EH (cell line): ENCODE data around the gene SNCB.
"Not testable (repeated sequence)": the region's sequence is repeated elsewhere in the genome, so short reads cannot be mapped to it uniquely, and the experiment has no call there.

Experiments
- DNase-seq: peaks from one replicate; pipeline ENCODE4 v3.0.0-alpha.2; 2015; ENCODE audit warnings: low read depth

The SNCB gene

DNA sequence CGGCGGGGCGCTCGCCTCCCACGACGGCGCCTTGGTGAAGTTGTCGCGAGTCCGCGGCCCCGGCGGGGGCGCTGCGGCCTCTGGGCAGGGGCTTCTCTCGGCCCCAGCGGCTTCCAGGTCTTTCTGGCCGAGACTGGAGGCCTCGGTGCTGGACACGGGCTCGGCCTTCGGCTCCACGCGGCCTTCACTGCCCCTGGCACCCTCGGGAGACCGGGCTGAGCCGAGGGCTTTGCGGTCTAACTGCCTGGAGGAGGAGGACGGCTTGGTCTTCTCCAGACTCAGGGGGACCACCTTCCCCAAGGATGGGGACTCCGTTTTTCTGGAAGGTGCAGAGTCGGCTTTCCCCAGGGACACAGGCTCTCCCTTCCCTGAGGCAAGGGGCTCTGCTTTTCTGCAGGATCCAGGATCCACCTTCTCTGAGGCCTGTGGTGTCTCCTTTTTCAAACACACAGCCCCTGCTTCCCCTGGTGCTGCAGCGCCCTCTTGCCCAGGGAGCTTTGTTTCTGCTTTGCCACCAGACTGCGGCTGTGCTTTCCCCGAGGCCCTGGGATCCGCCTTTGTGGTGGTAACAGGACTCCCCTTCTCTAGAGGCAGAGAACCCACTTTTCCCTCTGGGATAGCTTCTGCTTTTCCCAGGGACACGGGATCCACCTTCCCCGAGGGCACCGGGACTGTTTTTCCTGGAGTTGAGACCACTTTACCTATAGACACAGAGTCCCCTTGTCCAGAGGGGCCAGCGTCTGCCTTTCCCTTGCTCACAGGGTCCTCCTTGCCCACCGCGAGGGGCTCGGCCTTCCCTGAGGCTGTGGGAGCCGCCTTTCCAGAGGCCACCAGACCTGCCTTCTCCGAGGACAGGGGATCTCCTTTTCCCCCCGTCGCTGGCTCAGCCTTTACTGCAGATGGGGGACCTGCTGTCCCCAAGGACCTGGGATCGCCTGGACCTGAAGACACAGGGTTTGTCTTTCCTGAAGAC, 32.6 kb downstream of the SNCB start:
- no peak for DNase-seq

DNA sequence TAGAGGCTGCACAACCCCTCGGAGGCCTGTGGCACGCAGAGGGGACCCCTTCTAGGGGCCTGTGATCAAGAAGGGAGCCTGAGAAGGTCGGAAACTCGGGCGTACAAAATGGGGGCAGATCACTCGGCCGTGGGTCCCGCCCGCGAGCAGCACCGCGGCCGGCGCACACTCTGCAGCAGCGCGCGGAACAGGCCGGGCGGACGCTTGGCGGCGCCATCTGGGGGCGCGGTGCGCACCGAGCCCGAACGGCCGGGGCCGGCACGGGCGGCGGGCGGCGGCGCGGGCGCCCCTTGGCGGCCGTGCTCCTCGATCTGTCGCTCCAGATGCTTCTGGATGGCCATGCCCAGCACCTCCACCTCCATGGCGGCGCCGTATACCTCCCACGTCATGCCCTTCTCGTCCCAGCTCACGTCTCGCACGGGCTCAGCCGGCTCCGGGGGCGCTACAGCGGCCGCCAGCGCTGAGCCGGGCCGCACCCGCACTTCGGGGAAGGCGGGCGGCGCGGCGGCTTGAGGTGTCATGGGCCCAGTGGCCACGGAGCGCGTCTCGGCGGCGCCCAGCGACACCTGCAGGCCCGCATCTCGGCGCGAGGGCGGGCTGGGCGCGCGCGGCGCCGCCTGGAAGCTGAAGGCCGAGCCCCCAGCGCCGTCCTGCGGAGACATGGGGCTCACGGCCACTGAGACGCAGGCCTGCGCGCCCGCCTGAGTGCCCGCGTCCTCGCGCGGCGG, 33.5 kb downstream of the SNCB start:
- no peak for DNase-seq

DNA sequence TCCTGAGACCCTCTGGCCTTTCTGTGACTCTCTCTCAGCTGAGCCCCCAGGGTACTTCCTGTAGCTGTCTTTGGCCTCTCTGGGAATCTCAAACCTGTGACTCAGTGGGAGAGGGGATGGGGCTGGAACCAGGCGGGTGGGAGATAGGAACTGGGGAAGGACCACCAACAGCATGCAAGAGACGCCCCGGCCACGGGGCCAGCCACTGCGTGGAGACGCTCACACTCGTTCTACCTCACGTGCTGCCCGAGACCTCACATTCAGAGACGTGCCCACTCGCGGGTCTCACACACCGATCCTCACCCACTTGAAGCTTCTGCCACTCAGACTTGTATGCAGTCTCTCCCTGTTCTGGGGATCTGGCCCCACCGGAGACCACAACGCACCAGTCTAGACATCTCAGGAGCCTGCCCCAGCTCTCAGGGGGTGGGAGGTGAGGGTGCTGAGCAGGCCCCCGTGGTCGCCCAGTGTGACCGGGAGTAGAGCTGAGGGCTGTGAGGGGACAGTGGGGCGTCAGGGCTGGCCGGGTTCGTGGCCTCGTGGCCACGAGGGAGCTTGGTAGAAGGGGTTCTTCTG, 34.2 kb downstream of the SNCB start:
- DNase-seq = no peak

DNA sequence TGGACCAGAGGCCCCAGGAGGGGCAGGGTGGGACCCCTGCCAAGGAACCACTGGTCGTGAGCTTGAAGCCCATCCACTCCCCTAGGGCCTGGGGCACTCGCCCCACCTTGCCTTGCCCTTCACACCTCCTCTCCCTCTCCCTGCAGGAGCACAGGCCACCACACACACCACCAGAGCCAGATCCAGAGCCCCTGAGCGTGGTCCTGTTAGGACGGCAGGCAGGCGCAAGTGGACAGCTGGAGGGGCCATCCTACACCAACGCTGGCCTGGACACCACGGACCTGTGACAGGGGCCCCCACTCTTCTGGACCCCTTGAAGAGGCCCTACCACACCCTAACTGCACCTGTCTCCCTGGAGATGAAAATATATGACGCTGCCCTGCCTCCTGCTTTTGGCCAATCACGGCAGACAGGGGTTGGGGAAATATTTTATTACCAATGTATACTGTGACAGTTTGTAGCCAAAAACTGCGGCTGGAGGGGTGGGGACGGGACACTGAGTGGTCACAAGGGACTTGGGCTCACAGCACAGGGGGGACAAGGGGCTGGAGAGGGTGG, 34.9 kb downstream of the SNCB start:
- no peak for DNase-seq

DNA sequence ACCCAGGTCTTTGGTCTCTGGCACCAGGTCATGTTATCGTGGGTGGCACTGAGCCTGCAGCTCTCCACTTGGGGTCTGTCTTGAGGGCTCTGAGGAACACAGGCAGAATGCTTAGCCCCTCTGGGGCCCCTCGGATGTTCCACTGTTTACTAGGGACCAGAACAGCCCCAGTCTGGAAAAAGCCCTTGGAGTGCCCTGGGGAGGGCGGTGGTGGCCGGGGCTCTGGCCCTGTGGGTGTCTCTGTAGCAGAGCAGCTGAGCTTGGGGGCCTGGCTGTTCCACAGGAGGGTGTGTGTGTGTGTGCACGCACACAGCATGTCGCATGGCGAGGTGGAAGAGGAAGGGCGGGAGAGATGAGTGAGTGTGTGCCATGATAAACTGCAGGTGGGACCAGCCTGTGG, 35.8 kb downstream of the SNCB start:
- no peak for DNase-seq

DNA sequence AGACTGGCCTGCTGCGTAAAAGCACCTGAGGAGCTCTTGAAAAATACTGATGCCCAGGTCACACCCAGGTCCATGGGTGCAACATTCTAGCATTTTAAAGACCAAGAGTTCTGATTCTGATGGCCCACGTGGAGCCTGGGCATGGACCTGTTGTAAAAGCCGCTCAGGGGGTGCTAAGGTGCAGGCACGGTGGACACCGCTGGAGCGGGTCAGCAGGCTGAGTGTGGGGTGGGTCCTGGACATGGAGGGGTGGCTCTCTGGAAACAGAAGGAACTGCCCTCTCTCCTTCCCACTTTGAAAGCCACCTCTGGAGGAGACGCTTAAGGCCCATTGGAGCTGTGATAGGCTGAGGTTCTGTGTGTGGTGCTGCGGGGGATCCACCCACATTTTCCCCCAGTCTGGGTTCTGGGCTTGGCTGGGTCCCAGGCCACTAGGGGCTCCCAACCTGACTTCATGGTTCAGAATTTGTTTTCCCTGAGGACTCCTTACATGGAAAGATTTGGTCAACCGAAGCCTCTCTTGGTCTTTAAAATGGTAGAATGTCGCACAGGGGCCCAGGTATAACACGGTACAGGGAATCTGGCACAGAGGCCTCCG, 37.0 kb downstream of the SNCB start:
- no peak for DNase-seq

DNA sequence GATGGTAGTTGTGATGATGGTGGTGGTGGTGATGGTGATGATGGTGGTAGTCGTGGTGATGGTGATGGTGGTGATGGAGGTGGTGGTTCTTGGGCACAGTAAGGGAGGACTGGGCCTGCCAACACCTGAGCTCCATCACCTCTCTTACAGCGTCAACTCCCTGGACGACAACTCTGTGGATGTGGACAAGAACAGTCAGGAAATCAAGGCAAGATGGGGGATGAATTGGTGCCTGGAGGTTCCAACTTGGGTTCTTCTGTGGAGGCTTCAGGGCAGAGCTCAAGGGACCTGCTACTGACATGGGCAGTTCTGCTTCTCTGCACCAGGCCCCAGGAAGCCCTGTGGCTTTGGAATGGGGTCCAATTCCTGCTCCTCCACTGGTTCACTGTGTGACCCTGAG, 37.8 kb downstream of the SNCB start:
- DNase-seq = no peak

DNA sequence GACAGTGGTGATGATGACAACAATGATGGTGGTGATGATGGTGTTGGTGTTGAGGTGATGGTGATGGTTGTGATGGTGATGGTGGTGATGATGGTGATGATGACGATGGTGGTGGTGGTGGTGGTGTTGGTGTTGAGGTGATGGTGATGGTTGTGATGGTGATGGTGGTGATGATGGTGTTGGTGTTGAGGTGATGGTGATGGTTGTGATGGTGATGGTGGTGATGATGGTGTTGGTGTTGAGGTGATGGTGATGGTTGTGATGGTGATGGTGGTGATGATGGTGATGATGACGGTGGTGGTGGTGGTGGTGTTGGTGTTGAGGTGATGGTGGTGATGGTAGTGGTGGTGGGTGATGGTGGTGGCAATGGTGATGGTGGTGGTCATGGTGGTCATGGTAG, 38.7 kb downstream of the SNCB start:
- DNase-seq = not testable (repeated sequence)

DNA sequence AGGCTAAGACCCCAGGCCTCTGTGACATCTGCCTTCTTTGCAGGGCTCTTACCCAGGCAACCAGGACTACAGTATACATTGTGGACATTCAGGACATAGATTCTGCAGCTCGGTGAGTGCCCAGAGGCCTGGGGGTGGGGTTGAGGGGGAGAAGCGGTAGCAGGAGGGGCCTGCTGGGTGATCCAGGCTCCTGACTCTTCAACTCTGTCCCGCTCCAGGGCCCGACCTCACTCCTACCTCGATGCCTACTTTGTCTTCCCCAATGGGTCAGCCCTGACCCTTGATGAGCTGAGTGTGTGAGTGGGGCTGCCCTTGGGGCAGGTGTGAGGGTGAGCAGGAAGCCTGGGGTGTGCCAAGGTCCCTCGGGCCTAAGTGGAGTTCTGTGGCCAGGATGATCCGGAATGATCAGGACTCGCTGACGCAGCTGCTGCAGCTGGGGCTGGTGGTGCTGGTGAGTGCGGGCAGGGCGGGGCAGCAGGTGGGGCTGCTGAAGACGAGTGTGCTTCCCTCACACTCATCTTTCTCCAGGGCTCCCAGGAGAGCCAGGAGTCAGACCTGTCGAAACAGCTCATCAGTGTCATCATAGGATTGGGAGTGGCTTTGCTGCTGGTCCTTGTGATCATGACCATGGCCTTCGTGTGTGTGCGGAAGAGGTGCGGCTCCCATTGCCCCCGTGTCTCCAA, 40.2 kb downstream of the SNCB start:
- DNase-seq = no peak

DNA sequence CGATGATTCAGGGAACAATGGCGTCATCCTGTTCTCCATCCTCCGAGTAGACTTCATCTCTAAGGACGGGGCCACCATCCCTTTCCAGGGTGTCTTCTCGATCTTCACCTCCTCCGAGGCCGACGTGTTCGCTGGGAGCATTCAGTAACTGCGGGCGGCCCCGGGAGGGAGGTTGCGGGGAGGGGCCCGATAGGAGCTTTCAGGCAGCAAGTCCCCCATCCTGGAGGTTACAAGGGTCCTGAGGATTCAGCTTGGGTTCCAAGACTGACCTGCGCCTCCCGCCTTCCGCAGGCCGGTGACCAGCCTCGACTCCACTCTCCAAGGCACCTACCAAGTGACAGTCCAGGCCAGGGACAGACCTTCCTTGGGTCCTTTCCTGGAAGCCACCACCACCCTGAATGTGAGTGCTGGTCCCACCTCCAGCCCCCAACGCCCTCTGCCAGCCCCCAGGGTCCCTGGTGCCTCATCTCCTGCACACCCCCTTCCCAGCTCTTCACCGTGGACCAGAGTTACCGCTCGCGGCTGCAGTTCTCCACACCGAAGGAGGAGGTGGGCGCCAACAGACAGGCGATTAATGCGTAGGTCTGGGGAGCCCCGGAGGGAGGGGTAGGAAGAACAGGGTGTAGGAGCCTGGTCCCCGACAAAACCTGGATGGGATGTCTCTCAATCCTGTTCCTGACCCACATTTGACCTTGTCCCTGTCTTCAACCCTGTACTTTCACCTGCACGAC, 41.1 kb downstream of the SNCB start:
- DNase-seq = no peak

DNA sequence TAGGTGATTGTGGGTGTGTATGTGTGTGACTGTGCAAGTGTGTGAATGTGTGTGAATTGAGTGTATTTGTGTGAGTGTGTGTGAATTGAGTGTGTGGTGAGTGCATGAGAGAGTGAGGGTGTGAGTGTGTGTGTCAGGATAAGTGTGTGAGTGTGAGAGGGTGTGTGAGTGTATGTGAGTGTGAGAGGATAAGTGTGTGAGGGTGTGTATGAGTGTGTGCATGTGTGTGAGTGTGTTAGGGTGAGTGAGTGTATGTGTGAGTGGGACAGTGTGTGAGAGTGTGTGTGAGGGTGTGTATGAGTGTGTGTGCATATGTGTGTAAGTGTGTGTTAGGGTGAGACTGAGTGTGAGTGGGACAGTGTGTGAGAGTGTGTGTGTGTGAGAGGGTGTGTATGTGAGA, 42.0 kb downstream of the SNCB start:
- no peak for DNase-seq

DNA sequence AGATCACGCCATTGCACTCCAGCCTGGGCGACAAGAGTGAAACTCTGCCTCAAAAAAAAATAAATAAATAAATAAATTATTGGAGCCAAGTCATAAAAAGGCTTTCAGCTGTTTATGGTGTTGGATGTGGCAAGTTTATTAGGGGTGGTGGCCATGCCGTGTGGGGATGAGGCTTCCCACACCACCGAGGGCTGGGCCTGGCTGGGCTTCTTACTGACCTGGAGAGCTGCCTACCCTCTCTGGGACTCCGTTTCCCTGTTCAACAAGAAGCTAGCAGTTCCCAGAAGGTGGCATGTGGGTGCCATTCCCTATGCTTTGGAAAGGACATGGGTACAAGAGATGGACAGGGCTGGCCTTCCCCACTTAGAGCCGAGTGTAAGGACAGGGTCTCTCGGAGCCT, 42.9 kb downstream of the SNCB start:
- DNase-seq = no peak

DNA sequence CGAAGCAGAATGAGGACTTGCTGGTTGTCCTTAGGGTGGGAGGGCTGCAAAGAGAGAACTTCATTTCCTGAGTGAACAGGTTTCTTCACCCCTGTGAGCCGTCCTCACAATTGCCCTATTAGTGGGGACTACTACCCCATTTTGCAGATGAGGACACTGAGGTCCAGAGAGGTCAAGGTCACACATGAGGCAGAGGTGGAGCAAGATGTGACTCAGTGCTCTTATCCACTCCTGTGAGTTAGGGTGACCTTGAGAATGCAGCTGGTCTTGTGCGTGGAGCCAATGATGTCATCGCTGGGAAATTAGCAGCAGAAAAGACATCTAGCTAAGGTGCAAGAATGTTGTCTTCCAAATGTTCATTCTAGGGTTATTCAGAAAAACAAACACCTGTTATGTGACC, 47.3 kb downstream of the SNCB start:
- DNase-seq = no peak

DNA sequence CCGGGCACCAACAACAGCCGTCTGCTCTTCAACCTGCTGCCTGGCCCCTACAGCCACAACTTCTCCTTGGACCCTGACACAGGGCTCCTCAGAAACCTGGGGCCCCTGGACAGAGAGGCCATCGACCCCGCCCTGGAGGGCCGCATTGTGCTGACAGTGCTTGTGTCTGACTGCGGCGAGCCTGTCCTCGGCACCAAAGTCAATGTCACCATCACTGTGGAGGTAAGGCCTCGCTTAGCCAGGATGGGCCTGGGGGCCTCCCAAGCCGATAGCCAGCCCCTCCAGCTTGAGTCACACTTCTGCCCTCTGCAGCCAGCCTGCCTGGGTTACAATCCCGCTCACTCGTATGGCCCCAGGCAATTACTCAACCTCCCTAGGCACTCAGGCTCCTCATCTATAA, 49.0 kb downstream of the SNCB start:
- DNase-seq = no peak

DNA sequence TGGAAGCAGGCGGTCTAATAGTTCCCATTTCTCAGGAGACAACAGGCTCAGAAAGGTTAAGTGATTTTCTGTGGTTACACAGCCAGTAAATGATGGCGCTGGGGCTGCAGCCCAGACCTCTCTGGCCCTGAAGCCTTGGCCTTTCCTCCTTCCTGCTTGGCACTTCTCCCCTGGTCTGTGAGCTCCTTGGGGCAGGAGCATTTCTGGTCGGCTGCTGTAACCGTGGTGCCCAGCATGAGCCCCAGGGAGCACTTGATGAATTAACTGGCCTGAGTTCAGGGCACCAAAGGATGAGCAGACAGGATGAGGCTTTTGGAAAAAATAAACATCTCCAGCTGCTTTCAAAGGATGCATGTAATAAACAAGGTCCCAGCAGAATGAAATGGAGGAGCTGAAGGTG, 51.0 kb downstream of the SNCB start:
- no peak for DNase-seq

DNA sequence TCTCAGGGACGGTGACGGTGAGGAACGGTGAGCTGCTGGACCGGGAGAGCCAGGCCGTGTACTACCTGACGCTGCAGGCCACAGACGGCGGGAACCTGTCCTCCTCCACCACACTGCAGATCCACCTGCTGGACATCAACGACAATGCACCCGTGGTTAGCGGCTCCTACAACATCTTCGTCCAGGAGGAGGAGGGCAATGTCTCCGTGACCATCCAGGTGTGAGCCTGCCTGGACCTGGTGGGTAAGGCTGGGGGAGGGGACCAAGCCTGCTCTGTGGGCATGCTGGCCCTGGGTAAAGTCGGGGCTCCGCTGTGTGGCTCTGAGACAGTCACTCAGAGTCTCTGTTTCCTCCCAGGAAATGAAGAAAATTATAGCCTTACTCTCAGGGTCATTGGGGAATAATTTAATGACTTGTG, 51.9 kb downstream of the SNCB start:
- peak; percentile 47 for DNase-seq

DNA sequence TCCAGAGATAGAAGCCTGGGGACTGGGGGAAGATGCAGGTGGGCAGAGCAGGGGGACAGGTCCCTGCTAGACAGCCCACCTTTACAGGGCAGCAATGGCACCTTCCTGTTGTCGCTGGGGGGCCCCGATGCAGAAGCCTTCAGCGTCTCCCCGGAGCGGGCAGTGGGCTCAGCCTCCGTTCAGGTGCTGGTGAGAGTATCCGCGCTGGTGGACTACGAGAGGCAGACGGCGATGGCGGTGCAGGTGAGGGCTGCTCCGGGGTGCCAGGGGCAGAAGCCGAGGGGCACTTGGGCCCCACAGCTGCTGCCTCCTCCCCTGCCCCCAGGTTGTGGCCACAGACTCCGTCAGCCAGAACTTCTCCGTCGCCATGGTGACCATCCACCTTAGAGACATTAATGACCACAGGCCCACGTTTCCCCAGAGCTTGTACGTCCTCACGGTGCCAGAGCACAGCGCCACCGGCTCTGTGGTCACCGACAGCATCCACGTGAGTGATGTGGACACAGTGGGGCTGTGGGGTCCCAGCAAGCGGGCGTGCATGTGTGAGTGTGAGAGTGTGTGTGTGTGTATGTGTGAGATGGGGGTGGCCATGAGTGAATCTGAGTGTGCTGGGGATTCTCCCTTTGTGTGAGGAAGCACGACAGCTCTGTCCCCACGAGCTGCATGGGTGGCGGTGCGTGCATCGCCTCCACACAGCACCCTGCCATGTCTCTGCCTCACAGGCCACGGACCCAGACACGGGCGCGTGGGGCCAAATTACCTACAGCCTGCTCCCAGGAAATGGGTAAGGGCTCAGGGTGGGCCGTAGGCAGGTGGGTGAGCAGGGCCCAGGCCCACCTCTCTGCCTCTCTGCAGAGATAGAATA, 52.8 kb downstream of the SNCB start:
- DNase-seq = no peak

DNA sequence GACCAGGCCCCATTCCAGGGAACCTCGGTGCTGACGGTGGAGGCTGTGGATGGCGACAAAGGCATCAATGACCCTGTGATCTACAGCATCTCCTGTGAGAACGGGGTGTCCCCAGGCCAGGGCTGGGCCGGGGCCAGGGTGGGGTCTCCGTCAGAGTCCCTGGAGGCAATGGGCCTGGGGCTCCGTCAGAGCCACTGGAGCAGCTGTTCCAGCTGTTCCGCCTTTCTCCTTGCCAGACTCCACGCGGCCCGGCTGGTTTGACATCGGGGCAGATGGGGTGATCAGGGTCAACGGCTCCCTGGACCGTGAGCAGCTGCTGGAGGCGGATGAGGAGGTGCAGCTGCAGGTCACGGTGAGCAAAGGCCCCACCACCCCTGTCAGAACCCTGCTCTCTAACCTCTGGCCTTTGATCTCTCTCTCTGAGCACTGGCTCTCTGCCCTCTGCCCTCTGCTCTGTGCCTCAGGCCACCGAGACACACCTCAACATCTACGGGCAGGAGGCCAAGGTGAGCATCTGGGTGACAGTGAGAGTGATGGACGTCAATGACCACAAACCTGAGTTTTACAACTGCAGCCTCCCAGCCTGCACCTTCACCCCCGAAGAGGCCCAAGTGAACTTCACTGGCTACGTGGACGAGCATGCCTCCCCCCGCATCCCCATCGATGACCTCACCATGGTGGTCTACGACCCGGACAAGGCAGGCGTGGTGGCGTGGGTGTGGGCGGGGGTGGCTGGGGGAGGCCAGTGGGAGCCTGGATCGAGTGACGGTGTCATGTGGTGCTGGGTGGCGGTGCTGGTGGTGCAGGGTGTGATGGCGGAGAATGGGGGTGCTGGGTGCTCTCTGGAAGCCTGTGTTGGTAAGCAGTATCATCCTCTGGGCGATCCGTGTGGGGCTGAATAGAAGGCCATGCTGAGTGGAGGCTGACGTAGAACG, 54.6 kb downstream of the SNCB start:
- DNase-seq = no peak

DNA sequence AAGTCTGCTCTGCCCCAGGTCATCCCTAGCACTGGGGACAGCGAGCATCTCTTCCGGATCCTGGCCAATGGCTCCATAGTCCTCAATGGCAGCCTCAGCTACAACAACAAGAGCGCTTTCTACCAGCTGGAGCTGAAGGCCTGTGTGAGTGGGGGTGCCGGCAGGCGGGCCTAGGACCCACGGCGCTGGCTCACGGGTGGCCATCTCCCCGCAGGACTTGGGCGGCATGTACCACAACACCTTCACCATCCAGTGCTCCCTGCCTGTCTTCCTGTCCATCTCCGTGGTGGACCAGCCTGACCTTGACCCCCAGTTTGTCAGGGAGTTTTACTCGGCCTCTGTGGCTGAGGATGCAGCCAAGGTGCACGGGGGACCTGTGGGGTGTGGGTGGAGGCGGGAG, 55.3 kb downstream of the SNCB start:
- DNase-seq = no peak
